NB4 (cell line): ENCODE results near the gene NPAS3.

Experiments
- CTCF ChIP-seq: IDR thresholded peaks from one replicate; pipeline ENCODE4 v1.5.1; 2012; ENCODE audit warnings: low read depth, low read length
- MAX ChIP-seq: IDR thresholded peaks from 2 replicates; pipeline ENCODE4 v1.6.1; 2011; ENCODE audit warnings: low read depth, low read length
- POLR2A ChIP-seq: IDR thresholded peaks from 2 replicates; pipeline ENCODE4 v1.6.1; 2011; ENCODE audit warnings: mild to moderate bottlenecking; ENCODE audit not compliant: insufficient read length; ENCODE audit errors: extremely low read depth

GRCh38 chr14:33732175-33732574 is 793.5 kb downstream of the NPAS3 start:
- TF ChIP-seq CTCF (no peak), POLR2A (no peak), MAX (no peak)
